GM19043 (cell line): ENCODE data around the gene HERC4.
"Not testable (repeated sequence)": the region's sequence is repeated elsewhere in the genome, so short reads cannot be mapped to it uniquely, and the experiment has no call there.

ENCODE experiments used
- ATAC-seq: cut with Tn5 transposase; IDR thresholded peaks from one replicate; pipeline ENCODE4 v1.9.1; 2021; ENCODE audit warnings: low read depth; ENCODE audit not compliant: unreplicated experiment

Gene HERC4

DNA sequence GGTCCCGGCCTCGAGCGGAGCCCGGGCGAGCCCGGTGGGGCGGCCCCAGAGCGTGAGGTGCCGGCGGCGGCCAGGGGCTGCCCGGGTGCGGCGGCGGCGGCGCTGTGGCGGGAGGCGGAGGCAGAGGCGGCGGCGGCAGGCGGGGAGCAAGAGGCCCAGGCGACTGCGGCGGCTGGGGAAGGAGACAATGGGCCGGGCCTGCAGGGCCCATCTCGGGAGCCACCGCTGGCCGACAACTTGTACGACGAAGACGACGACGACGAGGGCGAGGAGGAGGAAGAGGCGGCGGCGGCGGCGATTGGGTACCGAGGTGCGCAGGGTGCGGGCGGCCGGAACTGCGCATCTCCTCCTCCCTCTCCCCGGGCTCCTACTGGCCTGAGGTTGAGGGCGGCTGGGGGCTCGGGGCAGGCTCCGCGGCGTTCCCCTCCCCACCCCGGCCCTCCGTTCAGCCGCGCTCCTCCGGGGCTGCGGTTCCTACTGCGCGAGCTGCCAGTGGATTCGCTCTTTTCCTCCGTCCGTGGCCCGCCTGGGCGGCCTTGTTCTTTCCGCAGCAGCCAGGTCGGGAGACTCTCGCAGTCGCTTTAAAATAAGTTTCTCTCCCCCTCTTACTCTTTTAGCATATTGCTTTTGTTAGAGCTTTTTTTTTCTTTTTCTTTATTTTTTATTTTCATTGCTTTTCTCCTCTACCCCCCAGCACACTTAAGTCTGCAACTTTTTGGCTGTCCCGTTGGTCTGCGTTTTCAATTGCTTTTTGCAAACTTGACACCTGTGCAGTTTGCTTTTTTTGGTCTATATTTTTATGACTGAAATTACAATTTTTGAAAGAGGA is 190.0 kb downstream of the HERC4 start:
- peak; percentile 62 for ATAC-seq

DNA sequence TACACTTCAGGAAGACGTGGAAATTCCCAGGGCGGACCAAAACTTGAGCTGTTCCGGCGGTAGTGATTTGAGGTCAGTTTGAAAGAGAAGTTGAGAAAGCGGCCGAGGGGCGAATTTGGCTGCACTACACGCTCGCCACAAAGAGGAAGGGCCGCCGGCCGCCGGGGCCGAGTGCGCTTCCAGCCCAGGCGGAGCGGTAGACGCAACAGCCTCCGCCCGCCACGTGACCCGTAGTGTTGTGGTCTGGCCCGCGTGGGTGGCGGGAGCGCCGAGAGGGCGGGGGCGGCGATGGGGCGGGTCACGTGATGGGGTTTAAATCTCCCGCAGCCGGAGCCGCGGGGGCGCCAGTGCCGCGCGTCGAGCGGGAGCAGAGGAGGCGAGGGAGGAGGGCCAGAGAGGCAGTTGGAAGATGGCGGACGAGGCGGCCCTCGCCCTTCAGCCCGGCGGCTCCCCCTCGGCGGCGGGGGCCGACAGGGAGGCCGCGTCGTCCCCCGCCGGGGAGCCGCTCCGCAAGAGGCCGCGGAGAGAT is 190.7 kb downstream of the HERC4 start, which contains the start of gene SIRT1:
TSS of gene SIRT1 (plus strand) at position 344 of the 529 bp plus-strand sequence. CDS start at position 410, 66 bp downstream.
- ATAC-seq, result peak; percentile 86

- ATAC-seq, result no peak
Measured at GRCh38 chr10:67883710-67884312, 191.3 kb downstream of the HERC4 start.

DNA sequence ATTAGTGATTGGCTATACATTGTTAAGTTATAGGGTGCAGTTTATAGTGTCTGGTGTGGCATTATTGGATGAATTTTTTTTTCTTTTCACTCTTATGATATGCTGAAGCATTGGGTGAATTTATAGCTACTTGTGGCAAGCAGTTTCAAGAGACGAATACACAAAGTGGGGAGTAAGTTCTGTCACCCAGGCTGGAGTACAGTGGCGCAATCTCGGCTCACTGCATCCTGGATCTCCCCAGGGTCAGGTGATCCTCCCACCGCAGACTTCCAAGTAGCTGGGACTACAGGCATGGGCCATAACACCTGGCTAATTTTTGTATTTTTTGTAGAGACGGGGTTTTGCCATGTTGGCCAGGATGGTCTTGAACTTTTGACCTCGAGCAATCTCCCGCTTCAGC is 196.9 kb downstream of the HERC4 start:
- ATAC-seq, result no peak

GRCh38 chr10:67877421-67877820 is 197.7 kb downstream of the HERC4 start:
- not testable (repeated sequence) for ATAC-seq

DNA sequence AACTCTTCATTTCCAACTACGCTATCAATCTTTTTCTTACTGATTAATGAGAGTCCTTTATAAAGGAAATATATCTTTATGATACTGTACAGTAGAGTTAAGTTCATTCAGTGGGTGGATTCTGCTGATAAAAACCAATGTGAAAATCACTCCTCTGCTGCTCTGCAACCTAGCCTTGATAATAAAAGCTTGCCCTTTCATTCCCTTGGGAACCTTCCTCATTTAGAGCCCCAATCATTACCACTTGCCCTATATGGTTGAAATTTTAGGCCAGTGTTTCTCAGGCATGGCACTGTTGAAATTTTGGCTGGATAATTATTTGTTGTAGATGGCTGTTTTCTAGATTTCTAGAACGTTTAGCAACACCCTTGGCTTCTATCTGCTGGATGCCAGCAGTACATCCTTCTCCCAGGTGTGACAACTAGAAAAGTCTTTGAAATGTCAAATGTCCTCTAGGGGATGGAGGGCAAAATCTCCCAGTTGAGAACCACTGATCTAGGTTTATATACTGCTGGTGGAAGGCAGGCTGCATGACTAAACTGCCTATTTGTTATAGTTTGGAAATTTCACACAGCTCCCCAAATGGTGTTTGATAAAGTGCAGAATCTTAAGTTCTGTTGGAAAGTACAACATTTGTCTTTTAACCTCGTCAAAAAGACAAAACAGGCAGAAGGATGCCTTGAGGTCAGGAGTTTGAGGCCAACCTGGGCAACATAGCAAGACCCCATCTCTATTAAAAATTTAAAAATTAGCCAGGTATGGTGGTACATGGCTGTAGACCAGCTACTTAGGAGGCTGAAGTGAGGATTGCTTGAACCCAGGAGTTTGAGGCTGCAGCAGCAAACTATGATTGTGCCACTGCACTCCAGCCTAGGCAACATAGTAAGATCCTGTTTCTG is 199.5 kb downstream of the HERC4 start:
- no peak for ATAC-seq
